HL-60 (cell line): ENCODE measurements around the gene CD226.

Source experiments
- GABPA ChIP-seq: IDR thresholded peaks from 2 replicates; pipeline ENCODE4 v1.6.1; 2012; ENCODE audit warnings: low read depth
- POLR2AphosphoS5 ChIP-seq: IDR thresholded peaks from 2 replicates; pipeline ENCODE4 v1.6.1; 2012; ENCODE audit warnings: low read depth
- SPI1 ChIP-seq: IDR thresholded peaks from 2 replicates; pipeline ENCODE4 v1.6.1; 2012; ENCODE audit warnings: low read depth, mild to moderate bottlenecking, borderline replicate concordance
- TF ChIP-seq, protein P1 (sequence below): IDR thresholded peaks from 2 replicates; pipeline ENCODE4 v1.6.1; 2012; ENCODE audit warnings: low read depth; ENCODE audit not compliant: insufficient replicate concordance
- TF ChIP-seq, protein P2 (sequence below): IDR thresholded peaks from one replicate; pipeline ENCODE4 v1.5.1; 2011; ENCODE audit warnings: low read length, control low read depth, inconsistent platforms; ENCODE audit not compliant: insufficient read depth

DNA sequence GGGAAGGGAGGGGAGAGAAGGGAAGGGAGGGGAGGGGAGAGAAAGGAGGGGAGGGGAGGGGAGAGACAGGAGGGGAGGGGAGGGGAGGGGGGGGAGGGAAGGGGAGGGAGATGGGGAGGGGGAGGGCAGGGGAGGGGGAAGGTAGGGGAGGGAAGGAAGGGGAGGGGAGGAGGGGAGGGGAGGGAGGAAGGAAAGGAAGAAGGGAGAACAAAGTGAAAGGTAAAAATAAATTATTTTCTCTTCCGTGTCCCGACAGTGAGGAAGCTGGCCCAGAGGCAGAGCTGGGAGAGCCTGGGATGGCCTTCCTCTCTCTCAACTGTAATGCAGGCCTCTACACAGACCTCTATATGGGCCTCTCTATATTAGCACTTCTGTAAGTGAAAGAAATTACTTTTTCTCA, 53.2 kb downstream of the CD226 start:
- TF ChIP-seq, protein P1, sequence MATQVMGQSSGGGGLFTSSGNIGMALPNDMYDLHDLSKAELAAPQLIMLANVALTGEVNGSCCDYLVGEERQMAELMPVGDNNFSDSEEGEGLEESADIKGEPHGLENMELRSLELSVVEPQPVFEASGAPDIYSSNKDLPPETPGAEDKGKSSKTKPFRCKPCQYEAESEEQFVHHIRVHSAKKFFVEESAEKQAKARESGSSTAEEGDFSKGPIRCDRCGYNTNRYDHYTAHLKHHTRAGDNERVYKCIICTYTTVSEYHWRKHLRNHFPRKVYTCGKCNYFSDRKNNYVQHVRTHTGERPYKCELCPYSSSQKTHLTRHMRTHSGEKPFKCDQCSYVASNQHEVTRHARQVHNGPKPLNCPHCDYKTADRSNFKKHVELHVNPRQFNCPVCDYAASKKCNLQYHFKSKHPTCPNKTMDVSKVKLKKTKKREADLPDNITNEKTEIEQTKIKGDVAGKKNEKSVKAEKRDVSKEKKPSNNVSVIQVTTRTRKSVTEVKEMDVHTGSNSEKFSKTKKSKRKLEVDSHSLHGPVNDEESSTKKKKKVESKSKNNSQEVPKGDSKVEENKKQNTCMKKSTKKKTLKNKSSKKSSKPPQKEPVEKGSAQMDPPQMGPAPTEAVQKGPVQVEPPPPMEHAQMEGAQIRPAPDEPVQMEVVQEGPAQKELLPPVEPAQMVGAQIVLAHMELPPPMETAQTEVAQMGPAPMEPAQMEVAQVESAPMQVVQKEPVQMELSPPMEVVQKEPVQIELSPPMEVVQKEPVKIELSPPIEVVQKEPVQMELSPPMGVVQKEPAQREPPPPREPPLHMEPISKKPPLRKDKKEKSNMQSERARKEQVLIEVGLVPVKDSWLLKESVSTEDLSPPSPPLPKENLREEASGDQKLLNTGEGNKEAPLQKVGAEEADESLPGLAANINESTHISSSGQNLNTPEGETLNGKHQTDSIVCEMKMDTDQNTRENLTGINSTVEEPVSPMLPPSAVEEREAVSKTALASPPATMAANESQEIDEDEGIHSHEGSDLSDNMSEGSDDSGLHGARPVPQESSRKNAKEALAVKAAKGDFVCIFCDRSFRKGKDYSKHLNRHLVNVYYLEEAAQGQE = no peak
- TF ChIP-seq, protein P2, sequence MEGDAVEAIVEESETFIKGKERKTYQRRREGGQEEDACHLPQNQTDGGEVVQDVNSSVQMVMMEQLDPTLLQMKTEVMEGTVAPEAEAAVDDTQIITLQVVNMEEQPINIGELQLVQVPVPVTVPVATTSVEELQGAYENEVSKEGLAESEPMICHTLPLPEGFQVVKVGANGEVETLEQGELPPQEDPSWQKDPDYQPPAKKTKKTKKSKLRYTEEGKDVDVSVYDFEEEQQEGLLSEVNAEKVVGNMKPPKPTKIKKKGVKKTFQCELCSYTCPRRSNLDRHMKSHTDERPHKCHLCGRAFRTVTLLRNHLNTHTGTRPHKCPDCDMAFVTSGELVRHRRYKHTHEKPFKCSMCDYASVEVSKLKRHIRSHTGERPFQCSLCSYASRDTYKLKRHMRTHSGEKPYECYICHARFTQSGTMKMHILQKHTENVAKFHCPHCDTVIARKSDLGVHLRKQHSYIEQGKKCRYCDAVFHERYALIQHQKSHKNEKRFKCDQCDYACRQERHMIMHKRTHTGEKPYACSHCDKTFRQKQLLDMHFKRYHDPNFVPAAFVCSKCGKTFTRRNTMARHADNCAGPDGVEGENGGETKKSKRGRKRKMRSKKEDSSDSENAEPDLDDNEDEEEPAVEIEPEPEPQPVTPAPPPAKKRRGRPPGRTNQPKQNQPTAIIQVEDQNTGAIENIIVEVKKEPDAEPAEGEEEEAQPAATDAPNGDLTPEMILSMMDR = no peak
- TF ChIP-seq GABPA (no peak), POLR2AphosphoS5 (no peak), SPI1 (no peak)
